Neural cell (in vitro differentiated cells): ENCODE results near the gene APOL4. TPM values are rescaled to one million over a fixed set of nuclear protein-coding genes. Genes with fewer than 3 reads are reported as not detected.

Experiments used
- H2AFZ ChIP-seq: fragments of 200-600, 300-800 bp; sonication (generic), shearing (Covaris generic); 2 replicates; pipeline ENCODE4 v1.6.0; 2014; ENCODE audit warnings: low read depth, mild to moderate bottlenecking, antibody characterized with exemption, low read length, moderate library complexity
- H3F3A ChIP-seq: fragments of 200-600 bp; shearing (Covaris generic); 2 replicates; pipeline ENCODE4 v1.6.1; 2016; ENCODE audit warnings: mild to moderate bottlenecking, moderate library complexity, mixed read lengths, antibody characterized with exemption, low read length; ENCODE audit not compliant: insufficient read depth, poor library complexity, severe bottlenecking
- H3K27ac ChIP-seq: fragments of 200-600, 300-800 bp; sonication (generic), shearing (Covaris generic); 2 replicates; pipeline ENCODE4 v1.5.1; 2014; ENCODE audit warnings: mild to moderate bottlenecking, low read length, moderate library complexity
- H3K27me3 ChIP-seq: fragments of 300-800, 200-600 bp; sonication (generic), shearing (Covaris generic); 2 replicates; pipeline ENCODE4 v1.6.0; 2014; ENCODE audit warnings: mild to moderate bottlenecking, low read depth, low read length, moderate library complexity; ENCODE audit not compliant: insufficient read depth
- H3K36me3 ChIP-seq: fragments of 300-800, 200-600 bp; sonication (generic), shearing (Covaris generic); 2 replicates; pipeline ENCODE4 v1.5.1; 2014; ENCODE audit warnings: mild to moderate bottlenecking, antibody characterized with exemption, low read length, moderate library complexity; ENCODE audit not compliant: insufficient read depth
- H3K4me2 ChIP-seq: fragments of 300-800, 200-600 bp; sonication (generic), shearing (Covaris generic); 2 replicates; pipeline ENCODE4 v1.6.0; 2014; ENCODE audit warnings: mild to moderate bottlenecking, low read length
- H3K4me3 ChIP-seq: fragments of 300-800, 200-600 bp; sonication (generic), shearing (Covaris generic); 2 replicates; pipeline ENCODE4 v1.5.1; 2014; ENCODE audit warnings: mild to moderate bottlenecking, low read length, moderate library complexity
- H3K79me2 ChIP-seq: fragments of 200-600 bp; shearing (Covaris generic); replicated peaks from 2 replicates; pipeline ENCODE4 v1.6.0; 2014; ENCODE audit warnings: mild to moderate bottlenecking, low read length, moderate library complexity; ENCODE audit not compliant: insufficient read depth
- H3K9ac ChIP-seq: fragments of 300-800, 200-600 bp; sonication (generic), shearing (Covaris generic); 2 replicates; pipeline ENCODE4 v1.6.1; 2016; ENCODE audit warnings: mild to moderate bottlenecking, low read length, mixed read lengths
- H3K9me2 ChIP-seq: fragments of 200-600 bp; shearing (Covaris generic); 2 replicates; pipeline ENCODE4 v1.6.1; 2016; ENCODE audit warnings: mild to moderate bottlenecking, low read length, mixed read lengths; ENCODE audit not compliant: insufficient read depth
- H3K9me3 ChIP-seq: fragments of 200-600, 300-800 bp; sonication (generic), shearing (Covaris generic); 2 replicates; pipeline ENCODE4 v1.6.1; 2016; ENCODE audit warnings: mild to moderate bottlenecking, mixed run types, low read length, moderate library complexity, mixed read lengths
- H4K20me1 ChIP-seq: fragments of 200-600 bp; shearing (Covaris generic); 2 replicates; pipeline ENCODE4 v1.6.1; 2016; ENCODE audit warnings: mild to moderate bottlenecking, mixed run types; ENCODE audit not compliant: insufficient read depth
- CTCF ChIP-seq: fragments of 450-650 bp; IDR thresholded peaks from 2 replicates; pipeline ENCODE4 v1.5.1; 2014; ENCODE audit warnings: antibody characterized with exemption, mild to moderate bottlenecking, moderate library complexity; ENCODE audit not compliant: poor library complexity, severe bottlenecking
- EP300 ChIP-seq: fragments of 450-650 bp; conservative IDR thresholded peaks from 2 replicates; pipeline ENCODE4 v1.6.1; 2014; ENCODE audit warnings: antibody characterized with exemption, mild to moderate bottlenecking, moderate library complexity; ENCODE audit not compliant: poor library complexity, severe bottlenecking
- EZH2 ChIP-seq: fragments of 200-600, 300-800 bp; shearing (Covaris generic), sonication (generic); IDR thresholded peaks from 2 replicates; pipeline ENCODE4 v1.6.1; 2014; ENCODE audit warnings: antibody characterized with exemption, low read length, borderline replicate concordance, mild to moderate bottlenecking; ENCODE audit not compliant: insufficient read depth, poor library complexity, severe bottlenecking
- MXI1 ChIP-seq: fragments of 450-650 bp; conservative IDR thresholded peaks from 2 replicates; pipeline ENCODE4 v1.6.1; 2014; ENCODE audit warnings: antibody characterized with exemption, mild to moderate bottlenecking; ENCODE audit not compliant: poor library complexity, severe bottlenecking
- POLR2AphosphoS5 ChIP-seq: IDR thresholded peaks from 2 replicates; pipeline ENCODE4 v1.6.1; 2012
- RAD21 ChIP-seq: fragments of 450-650 bp; conservative IDR thresholded peaks from 2 replicates; pipeline ENCODE4 v1.6.1; 2014; ENCODE audit warnings: antibody characterized with exemption, mild to moderate bottlenecking, moderate library complexity
- REST ChIP-seq: IDR thresholded peaks from 2 replicates; pipeline ENCODE4 v1.6.1; 2012; ENCODE audit warnings: borderline replicate concordance
- SMC3 ChIP-seq: fragments of 450-650 bp; conservative IDR thresholded peaks from 2 replicates; pipeline ENCODE4 v1.6.1; 2014; ENCODE audit warnings: antibody characterized with exemption, mild to moderate bottlenecking, moderate library complexity; ENCODE audit not compliant: poor library complexity
- TAF1 ChIP-seq: IDR thresholded peaks from 2 replicates; pipeline ENCODE4 v1.6.1; 2012; ENCODE audit warnings: low read depth
- polyA plus RNA-seq: library from polyadenylated mRNA; depleted of rRNA; stranded (reverse); fragments of >200 nt; gene quantifications from 2 replicates; pipeline ENCODE4 v1.2.3, GENCODE V29; 2014

The APOL4 gene
- polyA plus RNA-seq, 1 donor from 2014 or later = not detected

GRCh38 chr22:36227806-36228205 is 26.2 kb upstream of the APOL4 start:
- H3K27ac ChIP-seq = no peak overlapping the region

GRCh38 chr22:36227396-36227795 is 25.8 kb upstream of the APOL4 start:
- Histone ChIP-seq H3K36me3 (no peaks in the 10 kb centered on the region), H3K9ac (no peak overlapping the region), H3K9me3 (no peaks in the 10 kb centered on the region), H3F3A (no peaks in the 10 kb centered on the region), H3K27me3 (no peaks in the 10 kb centered on the region), H3K4me3 (no peak overlapping the region), H4K20me1 (no peaks in the 10 kb centered on the region), H2AFZ (no peak overlapping the region), H3K9me2 (no peaks in the 10 kb centered on the region), H3K4me2 (no peak overlapping the region), H3K79me2 (no peaks in the 10 kb centered on the region), H3K27ac (no peak overlapping the region)
- TF ChIP-seq RAD21 (no peak), SMC3 (no peak), TAF1 (no peak), CTCF (no peak), POLR2AphosphoS5 (no peak), MXI1 (no peak), REST (no peak)

More at GRCh38 chr22:36227806-36228205, 26.2 kb upstream of the APOL4 start:
- Histone ChIP-seq H3F3A (no peaks in the 10 kb centered on the region), H3K4me3 (no peak overlapping the region), H3K79me2 (no peaks in the 10 kb centered on the region), H2AFZ (no peak overlapping the region), H3K9me2 (no peaks in the 10 kb centered on the region), H4K20me1 (no peaks in the 10 kb centered on the region), H3K27me3 (no peaks in the 10 kb centered on the region), H3K9me3 (no peaks in the 10 kb centered on the region), H3K36me3 (no peaks in the 10 kb centered on the region), H3K4me2 (no peak overlapping the region), H3K9ac (no peak overlapping the region)
- TF ChIP-seq EZH2 (no peak), POLR2AphosphoS5 (no peak), TAF1 (no peak), EP300 (no peak), MXI1 (no peak), SMC3 (no peak), CTCF (no peak), REST (no peak), RAD21 (no peak)
